MM.1S (cell line): ENCODE data around the gene FAM149B1.

Source experiments
- EZH2 ChIP-seq: fragments of 300-600 bp; sonication (generic); optimal IDR thresholded peaks from 2 replicates; pipeline ENCODE3; 2017; ENCODE audit warnings: low read depth, mild to moderate bottlenecking, antibody characterized with exemption, low read length, mixed read lengths
- EZH2phosphoT487 ChIP-seq: fragments of 300-600 bp; sonication (generic); IDR thresholded peaks from 2 replicates; pipeline ENCODE4 v1.6.1; 2018; ENCODE audit warnings: antibody characterized with exemption, low read length
- TF ChIP-seq, protein P1 (sequence below): fragments of 300-600 bp; sonication (generic); IDR thresholded peaks from 2 replicates; pipeline ENCODE4 v1.5.1; 2016; ENCODE audit warnings: antibody characterized with exemption, low read length, mixed read lengths

DNA sequence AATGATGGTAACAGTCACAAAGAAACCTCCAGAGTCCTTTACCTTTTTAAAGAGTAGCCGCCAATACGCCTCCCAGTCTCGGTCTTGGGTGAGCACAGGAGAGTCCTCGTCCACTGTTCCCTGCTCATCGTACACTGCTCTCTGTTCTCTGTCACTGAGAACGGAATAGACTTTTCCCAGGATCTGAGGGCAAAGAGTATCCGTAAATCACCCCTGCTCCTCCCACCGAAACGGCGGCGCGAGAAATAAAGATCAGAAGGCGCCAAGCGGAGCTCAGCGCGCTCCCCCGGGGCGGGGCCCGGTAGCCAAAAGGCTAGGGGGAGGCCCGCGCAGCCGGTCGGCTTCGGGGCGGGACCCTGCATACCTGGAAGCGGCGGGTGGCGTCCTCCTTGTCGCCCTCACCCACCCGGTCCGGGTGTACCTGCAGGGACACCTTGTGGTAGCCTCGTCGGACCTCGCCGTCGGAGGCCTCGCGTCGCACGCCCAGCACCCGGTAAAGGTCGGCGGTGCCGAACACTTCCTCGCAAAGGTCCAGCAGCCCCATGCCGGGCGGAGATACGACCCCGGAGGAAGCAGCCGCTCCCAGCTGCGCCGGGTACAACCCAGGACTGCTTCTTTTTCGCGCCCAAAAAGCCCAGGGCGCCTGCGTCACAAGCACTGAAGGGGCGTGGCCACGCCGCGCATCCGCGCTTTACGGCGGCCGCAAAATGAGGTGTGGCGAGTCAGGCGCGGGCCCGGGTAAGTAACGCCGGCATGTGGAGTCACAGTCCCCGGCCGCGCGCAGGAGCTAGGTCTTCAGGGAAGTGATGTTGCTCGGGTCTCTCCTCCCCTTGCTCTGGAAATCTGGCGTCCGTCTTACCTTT lies 79.0 kb downstream of the FAM149B1 start, which contains the start of gene DNAJC9:
- TF ChIP-seq, protein P1, sequence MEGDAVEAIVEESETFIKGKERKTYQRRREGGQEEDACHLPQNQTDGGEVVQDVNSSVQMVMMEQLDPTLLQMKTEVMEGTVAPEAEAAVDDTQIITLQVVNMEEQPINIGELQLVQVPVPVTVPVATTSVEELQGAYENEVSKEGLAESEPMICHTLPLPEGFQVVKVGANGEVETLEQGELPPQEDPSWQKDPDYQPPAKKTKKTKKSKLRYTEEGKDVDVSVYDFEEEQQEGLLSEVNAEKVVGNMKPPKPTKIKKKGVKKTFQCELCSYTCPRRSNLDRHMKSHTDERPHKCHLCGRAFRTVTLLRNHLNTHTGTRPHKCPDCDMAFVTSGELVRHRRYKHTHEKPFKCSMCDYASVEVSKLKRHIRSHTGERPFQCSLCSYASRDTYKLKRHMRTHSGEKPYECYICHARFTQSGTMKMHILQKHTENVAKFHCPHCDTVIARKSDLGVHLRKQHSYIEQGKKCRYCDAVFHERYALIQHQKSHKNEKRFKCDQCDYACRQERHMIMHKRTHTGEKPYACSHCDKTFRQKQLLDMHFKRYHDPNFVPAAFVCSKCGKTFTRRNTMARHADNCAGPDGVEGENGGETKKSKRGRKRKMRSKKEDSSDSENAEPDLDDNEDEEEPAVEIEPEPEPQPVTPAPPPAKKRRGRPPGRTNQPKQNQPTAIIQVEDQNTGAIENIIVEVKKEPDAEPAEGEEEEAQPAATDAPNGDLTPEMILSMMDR = no peak
- TF ChIP-seq EZH2 (no peak), EZH2phosphoT487 (no peak)
